K562 (cell line): ENCODE measurements around the gene USP10. TPM values are rescaled to one million over a fixed set of nuclear protein-coding genes. Genes with fewer than 3 reads are reported as not detected.

ENCODE experiments used
- CCNT2 ChIP-seq: IDR thresholded peaks from 2 replicates; pipeline ENCODE4 v1.6.1; 2011; ENCODE audit warnings: borderline replicate concordance, low read depth, mild to moderate bottlenecking, moderate library complexity, mixed read lengths, low read length; ENCODE audit not compliant: insufficient read length; ENCODE audit errors: extremely low read depth
- DPF2 ChIP-seq: fragments of 450-650 bp; IDR thresholded peaks from 2 replicates; pipeline ENCODE4 v1.6.1; 2016
- EP300 ChIP-seq: IDR thresholded peaks from 2 replicates; pipeline ENCODE4 v1.6.1; 2012; ENCODE audit warnings: low read length, improper control_type of control experiment
- GATAD2A ChIP-seq: fragments of 450-650 bp; IDR thresholded peaks from 2 replicates; pipeline ENCODE4 v1.6.1; 2017
- HLTF ChIP-seq: fragments of 450-650 bp; IDR thresholded peaks from 2 replicates; pipeline ENCODE4 v1.6.1; 2016
- LEF1 ChIP-seq: fragments of 450-650 bp; IDR thresholded peaks from 2 replicates; pipeline ENCODE4 v1.6.1; 2016; ENCODE audit warnings: mild to moderate bottlenecking
- PRMT5 ChIP-seq: sonication (generic); formaldehyde crosslinking; IDR thresholded peaks from 2 replicates; pipeline ENCODE4 v1.5.0; 2020; ENCODE audit warnings: missing genetic modification reagents
- SMARCC2 ChIP-seq: fragments of 450-650 bp; IDR thresholded peaks from 2 replicates; pipeline ENCODE4 v1.6.1; 2017; ENCODE audit warnings: antibody characterized with exemption, moderate library complexity, mild to moderate bottlenecking, low read depth
- SREBF2 ChIP-seq: sonication (generic); formaldehyde crosslinking; IDR thresholded peaks from 2 replicates; pipeline ENCODE4 v1.4.0; 2020; ENCODE audit warnings: mild to moderate bottlenecking, missing genetic modification reagents
- TCF7 ChIP-seq: sonication (generic); IDR thresholded peaks from 2 replicates; pipeline ENCODE4 v1.6.1; 2016; ENCODE audit warnings: antibody characterized with exemption, borderline replicate concordance
- ZNF589 ChIP-seq: fragments of 200-800 bp; sonication (Bioruptor generic); IDR thresholded peaks from 2 replicates; pipeline ENCODE4 v1.6.1; 2016; ENCODE audit warnings: low read depth, missing genetic modification characterization, missing compliant biosample characterization
- polyA plus RNA-seq, 8 experiments: library from polyadenylated mRNA; depleted of rRNA in 4 of 8; stranded (reverse) in 5 of 8; unstranded in 3 of 8; fragments of >200 nt; fragmentation: Nextera tagmentation in 2 of 8; fragmentation: Illumina TruSeq in 1 of 8; extraction: Ambion mirVana in 2 of 8; extraction: Trizol in 1 of 8; gene quantifications; 2 replicates each; pipeline versions ENCODE4 v1.2.1 to v1.2.3, GENCODE V29; 2011 to 2014; ENCODE audit warnings: inconsistent platforms in 1 of 8, missing spikeins in 1 of 8
- total RNA-seq, 7 experiments: library from RNA; depleted of rRNA in 6 of 7; stranded (reverse); fragments of >200 nt in 6 of 7; fragmentation: Illumina TruSeq in 2 of 7; extraction: Trizol in 2 of 7; gene quantifications; 2 replicates each; pipeline versions ENCODE4 v1.2.1 to v1.2.3, GENCODE V29; 2011 to 2021; ENCODE audit warnings: low replicate concordance in 1 of 7
- TF ChIP-seq, protein P1 (sequence below): IDR thresholded peaks from 2 replicates; pipeline ENCODE4 v1.6.1; 2011; ENCODE audit not compliant: insufficient read length; ENCODE audit errors: extremely low read depth
- TF ChIP-seq, protein P2 (sequence below), 2 experiments: fragments of 450-650 bp; IDR thresholded peaks; 2 replicates each; pipeline ENCODE4 v1.6.1; 2016; ENCODE audit warnings: mild to moderate bottlenecking in 2 of 2, borderline replicate concordance in 1 of 2, low read depth in 1 of 2, moderate library complexity in 1 of 2
- TF ChIP-seq, protein P3 (sequence below): sonication (generic); formaldehyde crosslinking; IDR thresholded peaks from 2 replicates; pipeline ENCODE4 v1.8.0; 2023; ENCODE audit warnings: missing genetic modification reagents, mild to moderate bottlenecking, borderline replicate concordance

The USP10 gene
- total and polyA plus RNA-seq, 9 of the 15 experiments (the other 6 are each of a cell fraction or from before 2014, with no cell fraction given), result 61.7 to 197 (median 116) TPM

DNA sequence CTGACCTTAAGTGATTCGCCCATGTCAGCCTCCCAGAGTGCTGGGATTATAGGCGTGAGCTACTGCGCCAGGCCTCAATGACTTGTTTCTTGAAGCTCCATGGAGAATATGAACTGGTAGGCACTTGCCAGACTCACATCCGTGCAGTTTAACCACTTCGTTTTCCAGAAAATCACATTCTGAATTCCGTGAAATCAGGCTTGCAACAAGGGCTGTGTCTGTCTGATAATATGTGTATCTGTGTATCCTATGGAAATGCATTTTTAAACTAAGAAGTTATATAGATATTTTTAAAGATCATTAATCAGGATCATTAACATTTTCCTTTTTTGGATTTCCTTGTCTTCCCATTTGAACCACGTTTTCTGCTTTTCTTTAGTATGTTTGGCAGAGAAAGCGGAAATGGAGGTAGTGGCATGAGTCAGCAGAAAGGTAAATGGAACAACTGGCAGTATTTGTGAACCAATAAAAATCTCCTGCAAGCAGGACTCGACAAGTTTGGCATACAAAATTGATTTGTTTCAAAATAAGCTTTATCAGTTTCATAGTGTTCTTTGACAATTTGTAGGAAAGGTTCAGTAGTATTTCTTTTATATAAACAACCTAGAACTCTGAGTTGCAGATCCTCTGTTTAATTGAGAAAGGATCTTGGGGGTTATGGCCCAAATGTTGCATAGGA lies 33.0 kb downstream of the USP10 start (continued):
- TF ChIP-seq, protein P1, sequence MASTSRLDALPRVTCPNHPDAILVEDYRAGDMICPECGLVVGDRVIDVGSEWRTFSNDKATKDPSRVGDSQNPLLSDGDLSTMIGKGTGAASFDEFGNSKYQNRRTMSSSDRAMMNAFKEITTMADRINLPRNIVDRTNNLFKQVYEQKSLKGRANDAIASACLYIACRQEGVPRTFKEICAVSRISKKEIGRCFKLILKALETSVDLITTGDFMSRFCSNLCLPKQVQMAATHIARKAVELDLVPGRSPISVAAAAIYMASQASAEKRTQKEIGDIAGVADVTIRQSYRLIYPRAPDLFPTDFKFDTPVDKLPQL, result no peak
- no peak for TF ChIP-seq HLTF
- no peak for TF ChIP-seq GATAD2A
- TF ChIP-seq, protein P2, sequence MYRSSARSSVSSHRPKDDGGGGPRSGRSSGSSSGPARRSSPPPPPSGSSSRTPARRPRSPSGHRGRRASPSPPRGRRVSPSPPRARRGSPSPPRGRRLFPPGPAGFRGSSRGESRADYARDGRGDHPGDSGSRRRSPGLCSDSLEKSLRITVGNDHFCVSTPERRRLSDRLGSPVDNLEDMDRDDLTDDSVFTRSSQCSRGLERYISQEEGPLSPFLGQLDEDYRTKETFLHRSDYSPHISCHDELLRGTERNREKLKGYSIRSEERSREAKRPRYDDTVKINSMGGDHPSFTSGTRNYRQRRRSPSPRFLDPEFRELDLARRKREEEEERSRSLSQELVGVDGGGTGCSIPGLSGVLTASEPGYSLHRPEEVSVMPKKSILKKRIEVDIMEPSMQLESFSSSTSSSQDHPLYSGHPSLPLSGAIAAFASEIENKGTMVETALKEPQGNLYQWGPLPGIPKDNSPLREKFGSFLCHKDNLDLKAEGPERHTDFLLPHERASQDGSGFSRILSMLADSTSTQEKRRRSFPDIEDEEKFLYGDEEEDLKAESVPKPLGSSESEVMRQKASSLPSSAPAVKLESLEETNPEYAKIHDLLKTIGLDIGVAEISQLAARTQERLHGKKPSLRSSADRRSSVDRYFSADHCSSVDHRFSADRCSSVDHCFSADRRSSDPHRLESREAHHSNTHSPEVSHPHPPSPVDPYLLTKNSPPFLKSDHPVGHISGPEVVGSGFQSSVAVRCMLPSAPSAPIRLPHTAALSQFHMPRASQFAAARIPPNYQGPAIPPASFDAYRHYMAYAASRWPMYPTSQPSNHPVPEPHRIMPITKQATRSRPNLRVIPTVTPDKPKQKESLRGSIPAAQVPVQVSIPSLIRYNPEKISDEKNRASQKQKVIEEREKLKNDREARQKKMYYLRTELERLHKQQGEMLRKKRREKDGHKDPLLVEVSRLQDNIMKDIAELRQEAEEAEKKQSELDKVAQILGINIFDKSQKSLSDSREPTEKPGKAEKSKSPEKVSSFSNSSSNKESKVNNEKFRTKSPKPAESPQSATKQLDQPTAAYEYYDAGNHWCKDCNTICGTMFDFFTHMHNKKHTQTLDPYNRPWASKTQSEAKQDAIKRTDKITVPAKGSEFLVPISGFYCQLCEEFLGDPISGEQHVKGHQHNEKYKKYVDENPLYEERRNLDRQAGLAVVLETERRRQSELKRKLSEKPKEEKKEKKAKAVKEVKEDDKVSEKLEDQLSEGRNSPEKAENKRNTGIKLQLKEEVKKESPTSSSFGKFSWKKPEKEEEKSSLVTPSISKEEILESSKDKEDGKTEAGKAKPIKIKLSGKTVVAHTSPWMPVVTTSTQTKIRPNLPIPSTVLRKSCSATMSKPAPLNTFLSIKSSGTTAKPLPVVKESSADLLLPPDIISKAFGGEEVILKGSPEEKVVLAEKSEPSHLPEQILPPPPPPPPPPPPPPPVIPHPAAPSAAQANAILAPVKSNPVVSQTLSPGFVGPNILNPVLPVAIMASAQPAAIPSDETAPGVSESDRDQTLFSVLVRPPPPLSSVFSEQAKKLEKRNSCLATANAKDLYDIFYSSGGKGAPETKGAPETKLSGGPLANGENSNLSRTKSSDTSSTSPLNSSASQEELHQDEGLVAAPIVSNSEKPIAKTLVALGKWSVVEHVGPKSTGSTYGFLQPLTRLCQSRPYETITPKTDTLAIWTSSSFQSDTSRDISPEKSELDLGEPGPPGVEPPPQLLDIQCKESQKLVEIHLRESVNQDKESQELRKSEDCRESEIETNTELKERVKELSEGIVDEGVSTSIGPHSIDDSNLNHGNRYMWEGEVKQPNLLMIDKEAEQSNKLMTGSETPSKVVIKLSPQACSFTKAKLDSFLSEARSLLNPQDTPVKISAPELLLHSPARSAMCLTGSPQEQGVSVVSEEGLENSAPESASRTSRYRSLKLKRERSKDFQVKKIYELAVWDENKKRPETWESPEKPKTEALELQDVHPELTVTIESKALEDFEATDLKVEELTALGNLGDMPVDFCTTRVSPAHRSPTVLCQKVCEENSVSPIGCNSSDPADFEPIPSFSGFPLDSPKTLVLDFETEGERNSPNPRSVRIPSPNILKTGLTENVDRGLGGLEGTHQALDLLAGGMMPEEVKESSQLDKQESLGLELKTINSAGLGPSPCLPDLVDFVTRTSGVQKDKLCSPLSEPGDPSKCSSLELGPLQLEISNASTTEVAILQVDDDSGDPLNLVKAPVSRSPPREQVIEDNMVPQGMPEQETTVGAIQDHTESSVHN (IDR thresholded peaks at IDR 0.05; ENCODE audit: borderline replicate concordance in 1 of 2, low read depth in 1 of 2), result 0 out of 4 replicates have a peak, but pooled peaks have one; percentile 33 to 54
- peak; percentile 64; the same call in 1 of the 2 replicates for TF ChIP-seq LEF1
- TF ChIP-seq SMARCC2, result peak; percentile 87
- peak; percentile 95 for TF ChIP-seq DPF2
- TF ChIP-seq SREBF2 (CRISPR knock-in tag), result no peak
- TF ChIP-seq, protein P3, sequence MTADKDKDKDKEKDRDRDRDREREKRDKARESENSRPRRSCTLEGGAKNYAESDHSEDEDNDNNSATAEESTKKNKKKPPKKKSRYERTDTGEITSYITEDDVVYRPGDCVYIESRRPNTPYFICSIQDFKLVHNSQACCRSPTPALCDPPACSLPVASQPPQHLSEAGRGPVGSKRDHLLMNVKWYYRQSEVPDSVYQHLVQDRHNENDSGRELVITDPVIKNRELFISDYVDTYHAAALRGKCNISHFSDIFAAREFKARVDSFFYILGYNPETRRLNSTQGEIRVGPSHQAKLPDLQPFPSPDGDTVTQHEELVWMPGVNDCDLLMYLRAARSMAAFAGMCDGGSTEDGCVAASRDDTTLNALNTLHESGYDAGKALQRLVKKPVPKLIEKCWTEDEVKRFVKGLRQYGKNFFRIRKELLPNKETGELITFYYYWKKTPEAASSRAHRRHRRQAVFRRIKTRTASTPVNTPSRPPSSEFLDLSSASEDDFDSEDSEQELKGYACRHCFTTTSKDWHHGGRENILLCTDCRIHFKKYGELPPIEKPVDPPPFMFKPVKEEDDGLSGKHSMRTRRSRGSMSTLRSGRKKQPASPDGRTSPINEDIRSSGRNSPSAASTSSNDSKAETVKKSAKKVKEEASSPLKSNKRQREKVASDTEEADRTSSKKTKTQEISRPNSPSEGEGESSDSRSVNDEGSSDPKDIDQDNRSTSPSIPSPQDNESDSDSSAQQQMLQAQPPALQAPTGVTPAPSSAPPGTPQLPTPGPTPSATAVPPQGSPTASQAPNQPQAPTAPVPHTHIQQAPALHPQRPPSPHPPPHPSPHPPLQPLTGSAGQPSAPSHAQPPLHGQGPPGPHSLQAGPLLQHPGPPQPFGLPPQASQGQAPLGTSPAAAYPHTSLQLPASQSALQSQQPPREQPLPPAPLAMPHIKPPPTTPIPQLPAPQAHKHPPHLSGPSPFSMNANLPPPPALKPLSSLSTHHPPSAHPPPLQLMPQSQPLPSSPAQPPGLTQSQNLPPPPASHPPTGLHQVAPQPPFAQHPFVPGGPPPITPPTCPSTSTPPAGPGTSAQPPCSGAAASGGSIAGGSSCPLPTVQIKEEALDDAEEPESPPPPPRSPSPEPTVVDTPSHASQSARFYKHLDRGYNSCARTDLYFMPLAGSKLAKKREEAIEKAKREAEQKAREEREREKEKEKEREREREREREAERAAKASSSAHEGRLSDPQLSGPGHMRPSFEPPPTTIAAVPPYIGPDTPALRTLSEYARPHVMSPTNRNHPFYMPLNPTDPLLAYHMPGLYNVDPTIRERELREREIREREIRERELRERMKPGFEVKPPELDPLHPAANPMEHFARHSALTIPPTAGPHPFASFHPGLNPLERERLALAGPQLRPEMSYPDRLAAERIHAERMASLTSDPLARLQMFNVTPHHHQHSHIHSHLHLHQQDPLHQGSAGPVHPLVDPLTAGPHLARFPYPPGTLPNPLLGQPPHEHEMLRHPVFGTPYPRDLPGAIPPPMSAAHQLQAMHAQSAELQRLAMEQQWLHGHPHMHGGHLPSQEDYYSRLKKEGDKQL, result no peak
- TF ChIP-seq TCF7, result no peak
- TF ChIP-seq ZNF589, result peak; percentile 87
- TF ChIP-seq CCNT2, result peak; percentile 27
- TF ChIP-seq PRMT5 (CRISPR knock-in tag), result no peak
- peak; percentile 92 for TF ChIP-seq EP300
